ENCODE results near the gene CREB5. TPM values are rescaled to one million over a fixed set of nuclear protein-coding genes. Genes with fewer than 3 reads are reported as not detected.

Gene CREB5
- total and polyA plus RNA-seq, 2 experiments from 2014 or later, result 2.4 to 4.4 TPM

- no peak for TF ChIP-seq REST (IDR thresholded peaks at IDR 0.05; ENCODE audit: unreplicated experiment)
Observed at GRCh38 chr7:28533267-28533666, 120.9 kb downstream of the CREB5 start (continued).

GRCh38 chr7:28533731-28534531, 121.6 kb downstream of the CREB5 start:
- TF ChIP-seq REST (IDR thresholded peaks at IDR 0.05; ENCODE audit: unreplicated experiment) (no peak), JUNB (IDR thresholded peaks at IDR 0.05; ENCODE audit: unreplicated experiment) (no peak), ETS1 (IDR thresholded peaks at IDR 0.05) (no peak), POLR2AphosphoS5 (IDR thresholded peaks at IDR 0.05; ENCODE audit: low read depth) (no peak)
- Histone ChIP-seq H2AFZ (no peak overlapping the region), H3K27ac (ENCODE audit: low read depth) (no peak overlapping the region), H3K4me2 (no peak overlapping the region), H3F3A (replicated peaks; ENCODE audit: low read depth) (no peaks in the 10 kb centered on the region), H3K4me1 (ENCODE audit: insufficient read depth) (peaks cover 15% of the 10 kb centered on the region), H3K4me3 (no peak overlapping the region), H3K9me2 (ENCODE audit: insufficient read depth) (peaks cover 8% of the 10 kb centered on the region; the same call in 1 of the 2 replicates), H3K27me3 (ENCODE audit: insufficient read depth) (no peaks in the 10 kb centered on the region), H3K36me3 (ENCODE audit: insufficient read depth) (peaks cover 4% of the 10 kb centered on the region; the same call in 1 of the 2 replicates), H3K79me2 (replicated peaks; ENCODE audit: insufficient read depth) (no peaks in the 10 kb centered on the region), H4K20me1 (replicated peaks; ENCODE audit: insufficient read depth) (no peaks in the 10 kb centered on the region)
- DNase-seq (ENCODE audit: low spot score), result no peak
- Mint-ChIP-seq H3K27ac (no peak overlapping the region), H3K36me3 (ENCODE audit: low read depth) (peaks cover 4% of the 10 kb centered on the region; the same call in 2 of the 3 replicates), H3K4me3 (no peak overlapping the region), H3K9me3 (peaks cover 5% of the 10 kb centered on the region; the same call in 2 of the 3 replicates), H3K27me3 (ENCODE audit: insufficient read depth, low read depth, poor library complexity) (no peaks in the 10 kb centered on the region), H3K4me1 (peaks cover 16% of the 10 kb centered on the region)
- ATAC-seq, result no peak
